Osteocyte (in vitro differentiated cells): Measurements from ENCODE around the gene MAPK11. TPM values are rescaled to one million over a fixed set of nuclear protein-coding genes. Genes with fewer than 3 reads are reported as not detected.

Experiments used
- DNase-seq: peaks from one replicate; pipeline ENCODE4 v3.0.0; 2021; ENCODE audit warnings: mixed read lengths; ENCODE audit not compliant: unreplicated experiment; ENCODE audit errors: extremely low spot score
- H3K27ac Mint-ChIP-seq: one replicate; pipeline ENCODE4 v1.8.0; 2021; ENCODE audit warnings: mild to moderate bottlenecking, mixed read lengths; ENCODE audit not compliant: unreplicated experiment
- H3K27me3 Mint-ChIP-seq: one replicate; pipeline ENCODE4 v1.8.0; 2021; ENCODE audit warnings: mixed read lengths; ENCODE audit not compliant: unreplicated experiment
- H3K36me3 Mint-ChIP-seq: one replicate; pipeline ENCODE4 v1.8.0; 2021; ENCODE audit warnings: mixed read lengths; ENCODE audit not compliant: unreplicated experiment
- H3K4me1 Mint-ChIP-seq: one replicate; pipeline ENCODE4 v1.8.0; 2021; ENCODE audit warnings: mixed read lengths; ENCODE audit not compliant: unreplicated experiment
- H3K4me3 Mint-ChIP-seq: one replicate; pipeline ENCODE4 v1.8.0; 2021; ENCODE audit warnings: mild to moderate bottlenecking, moderate library complexity, mixed read lengths; ENCODE audit not compliant: unreplicated experiment
- H3K9me3 Mint-ChIP-seq: one replicate; pipeline ENCODE4 v1.8.0; 2021; ENCODE audit warnings: mixed read lengths; ENCODE audit not compliant: unreplicated experiment
- CTCF ChIP-seq: fragments of 200-600 bp; sonication (generic); IDR thresholded peaks from 2 replicates; pipeline ENCODE4 v1.5.0; 2021; ENCODE audit warnings: antibody characterized with exemption, mild to moderate bottlenecking, moderate library complexity
- total RNA-seq: library from RNA; stranded (reverse); gene quantifications from 2 replicates; pipeline ENCODE4 v1.2.1, GENCODE V29; 2021

MAPK11 gene
- total RNA-seq, 1 donor from 2014 or later = 6.4 TPM

- Mint-ChIP-seq H3K4me1 (peaks cover 8% of the 10 kb centered on the region), H3K27ac (peak overlapping the region; percentile 34), H3K9me3 (no peaks in the 10 kb centered on the region), H3K27me3 (no peaks in the 10 kb centered on the region), H3K36me3 (no peaks in the 10 kb centered on the region), H3K4me3 (no peak overlapping the region)
- no peak for DNase-seq
- no peak for TF ChIP-seq CTCF
Measured at GRCh38 chr22:50314081-50314454, 43.9 kb upstream of the MAPK11 start.

GRCh38 chr22:50313600-50313999 lies 43.4 kb upstream of the MAPK11 start:
- no peak for DNase-seq
- peaks cover 12% of the 10 kb centered on the region for H3K4me1 Mint-ChIP-seq
- TF ChIP-seq CTCF = no peak
- no peaks in the 10 kb centered on the region for H3K27me3 Mint-ChIP-seq
- H3K4me3 Mint-ChIP-seq = no peak overlapping the region
- H3K27ac Mint-ChIP-seq = no peak overlapping the region
- H3K36me3 Mint-ChIP-seq = no peaks in the 10 kb centered on the region
- H3K9me3 Mint-ChIP-seq = no peaks in the 10 kb centered on the region

GRCh38 chr22:50313021-50313420 lies 42.8 kb upstream of the MAPK11 start:
- TF ChIP-seq CTCF = no peak
- Mint-ChIP-seq H3K27me3 (no peaks in the 10 kb centered on the region), H3K36me3 (no peaks in the 10 kb centered on the region), H3K9me3 (no peaks in the 10 kb centered on the region), H3K4me1 (peaks cover 16% of the 10 kb centered on the region), H3K4me3 (no peak overlapping the region), H3K27ac (no peak overlapping the region)
- DNase-seq = no peak

- Mint-ChIP-seq H3K4me3 (no peak overlapping the region), H3K27me3 (no peaks in the 10 kb centered on the region), H3K27ac (no peak overlapping the region), H3K36me3 (no peaks in the 10 kb centered on the region), H3K9me3 (no peaks in the 10 kb centered on the region), H3K4me1 (peaks cover 16% of the 10 kb centered on the region)
- DNase-seq = no peak
- TF ChIP-seq CTCF = no peak
Measured at GRCh38 chr22:50312371-50312770, 42.2 kb upstream of the MAPK11 start.

- no peak for DNase-seq
- peaks cover 16% of the 10 kb centered on the region for H3K4me1 Mint-ChIP-seq
- H3K27ac Mint-ChIP-seq = no peak overlapping the region
- no peaks in the 10 kb centered on the region for H3K27me3 Mint-ChIP-seq
- H3K9me3 Mint-ChIP-seq = no peaks in the 10 kb centered on the region
- no peak for TF ChIP-seq CTCF
- H3K4me3 Mint-ChIP-seq = no peak overlapping the region
- no peaks in the 10 kb centered on the region for H3K36me3 Mint-ChIP-seq
Measured at GRCh38 chr22:50311606-50312351, 41.6 kb upstream of the MAPK11 start.
